Tibial artery (tissue), 4 donors: Measurements from ENCODE around the gene STRIT1.

ENCODE experiments used
- DNase-seq, 2 donors: peaks; one replicate each; pipeline ENCODE4 v3.0.0-alpha.2; 2019
- H3K27ac ChIP-seq, 2 donors: fragments of 200-600 bp; sonication (generic) in 1 of 2; 1 replicate in 1 of 2; 2 replicates in 1 of 2; pipeline ENCODE4 v1.5.1; 2018 to 2019; ENCODE audit warnings: mild to moderate bottlenecking in 1 of 2
- H3K27me3 ChIP-seq, 2 donors: fragments of 200-600 bp; sonication (generic) in 1 of 2; one replicate each; pipeline versions ENCODE4 v1.5.1 to v1.6.0; 2016 to 2019
- H3K36me3 ChIP-seq, 3 donors: fragments of 200-600 bp; sonication (generic) in 2 of 3; one replicate each; pipeline ENCODE4 v1.5.1; 2016 to 2019; ENCODE audit warnings: mild to moderate bottlenecking in 2 of 3
- H3K4me1 ChIP-seq, 4 donors: fragments of 200-600 bp; sonication (generic) in 2 of 4; 1 replicate in 3 of 4; 2 replicates in 1 of 4; pipeline ENCODE4 v1.5.1; 2016 to 2019
- H3K4me3 ChIP-seq, 2 donors: fragments of 200-600 bp; sonication (generic) in 1 of 2; 1 replicate in 1 of 2; 2 replicates in 1 of 2; pipeline ENCODE4 v1.5.1; 2018 to 2019; ENCODE audit warnings: mild to moderate bottlenecking in 2 of 2
- H3K9me3 ChIP-seq, 3 donors: fragments of 200-600 bp; sonication (generic) in 1 of 3; one replicate each; pipeline ENCODE4 v1.5.1; 2016 to 2019
- intact Hi-C: fragments of 100-400 bp; cut with DNase I; formaldehyde crosslinking; loops from one replicate; pipeline ENCODE4 v1.15.0; 2023; ENCODE audit warnings: low total_unique reads
- TF ChIP-seq, protein P1 (sequence below), 2 experiments: fragments of 200-600 bp in 1 of 2; fragments of 450-650 bp in 1 of 2; IDR thresholded peaks; one replicate each; pipeline ENCODE4 v1.5.1; 2017 to 2019; ENCODE audit warnings: antibody characterized with exemption in 2 of 2, mild to moderate bottlenecking in 1 of 2, moderate library complexity in 1 of 2

Gene STRIT1

DNA sequence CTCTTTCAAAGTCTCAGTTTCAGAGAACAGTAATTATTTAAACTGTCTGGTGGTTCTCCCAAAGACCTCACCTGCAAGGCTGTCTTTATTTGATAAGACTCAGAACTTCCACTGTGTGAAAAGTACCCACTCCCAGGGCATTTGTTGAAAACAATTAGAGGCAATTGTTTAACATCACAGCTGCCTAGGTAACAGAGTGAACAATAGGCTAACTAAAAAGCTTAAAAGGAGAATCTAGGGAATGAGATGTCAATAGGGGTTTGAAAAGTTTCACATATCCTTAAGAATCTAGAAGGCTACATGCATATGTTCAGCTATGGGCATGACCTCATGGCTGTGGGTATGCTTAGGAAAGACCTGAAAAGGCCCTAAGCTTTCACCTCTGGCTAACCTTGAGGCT, 2.9 kb upstream of the STRIT1 start:
- no peak overlapping the region for H3K4me3 ChIP-seq
- TF ChIP-seq, protein P1, sequence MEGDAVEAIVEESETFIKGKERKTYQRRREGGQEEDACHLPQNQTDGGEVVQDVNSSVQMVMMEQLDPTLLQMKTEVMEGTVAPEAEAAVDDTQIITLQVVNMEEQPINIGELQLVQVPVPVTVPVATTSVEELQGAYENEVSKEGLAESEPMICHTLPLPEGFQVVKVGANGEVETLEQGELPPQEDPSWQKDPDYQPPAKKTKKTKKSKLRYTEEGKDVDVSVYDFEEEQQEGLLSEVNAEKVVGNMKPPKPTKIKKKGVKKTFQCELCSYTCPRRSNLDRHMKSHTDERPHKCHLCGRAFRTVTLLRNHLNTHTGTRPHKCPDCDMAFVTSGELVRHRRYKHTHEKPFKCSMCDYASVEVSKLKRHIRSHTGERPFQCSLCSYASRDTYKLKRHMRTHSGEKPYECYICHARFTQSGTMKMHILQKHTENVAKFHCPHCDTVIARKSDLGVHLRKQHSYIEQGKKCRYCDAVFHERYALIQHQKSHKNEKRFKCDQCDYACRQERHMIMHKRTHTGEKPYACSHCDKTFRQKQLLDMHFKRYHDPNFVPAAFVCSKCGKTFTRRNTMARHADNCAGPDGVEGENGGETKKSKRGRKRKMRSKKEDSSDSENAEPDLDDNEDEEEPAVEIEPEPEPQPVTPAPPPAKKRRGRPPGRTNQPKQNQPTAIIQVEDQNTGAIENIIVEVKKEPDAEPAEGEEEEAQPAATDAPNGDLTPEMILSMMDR (IDR thresholded peaks at IDR 0.05) = no peak
- H3K27ac ChIP-seq = no peak overlapping the region
- DNase-seq = no peak
- H3K9me3 ChIP-seq = peaks cover 0 to 8% (median 6%) of the 10 kb centered on the region in 3 donors
- H3K36me3 ChIP-seq = no peaks in the 10 kb centered on the region
- no peaks in the 10 kb centered on the region for H3K27me3 ChIP-seq
- no peaks in the 10 kb centered on the region for H3K4me1 ChIP-seq
- intact Hi-C loops = no loop called here

DNA sequence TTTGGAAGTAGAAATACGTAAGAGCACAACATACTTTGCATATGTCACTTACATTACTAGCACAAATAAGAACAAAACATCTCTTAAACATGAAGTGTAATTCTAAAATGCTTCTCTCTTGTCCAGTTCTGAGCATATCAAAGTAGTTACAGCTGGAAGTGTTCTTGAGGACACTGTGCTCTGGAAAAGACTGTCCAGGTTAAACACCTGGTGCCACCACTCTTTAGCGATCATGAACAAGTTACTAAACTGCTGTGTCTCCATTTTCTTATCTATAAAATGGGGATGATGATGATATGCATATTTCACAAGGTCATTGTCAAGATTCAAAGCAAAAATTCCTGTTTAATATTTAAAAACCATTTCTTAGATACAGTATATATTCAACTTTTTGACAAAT, 790 bp downstream of the STRIT1 start:
- no peak for DNase-seq
- intact Hi-C loops = no loop called here
- TF ChIP-seq, protein P1 (IDR thresholded peaks at IDR 0.05) = no peak
- no peak overlapping the region for H3K4me3 ChIP-seq
- H3K36me3 ChIP-seq = no peaks in the 10 kb centered on the region
- no peaks in the 10 kb centered on the region for H3K27me3 ChIP-seq
- H3K4me1 ChIP-seq = no peaks in the 10 kb centered on the region
- H3K9me3 ChIP-seq = peaks cover 0 to 8% (median 5%) of the 10 kb centered on the region in 3 donors
- no peak overlapping the region for H3K27ac ChIP-seq

DNA sequence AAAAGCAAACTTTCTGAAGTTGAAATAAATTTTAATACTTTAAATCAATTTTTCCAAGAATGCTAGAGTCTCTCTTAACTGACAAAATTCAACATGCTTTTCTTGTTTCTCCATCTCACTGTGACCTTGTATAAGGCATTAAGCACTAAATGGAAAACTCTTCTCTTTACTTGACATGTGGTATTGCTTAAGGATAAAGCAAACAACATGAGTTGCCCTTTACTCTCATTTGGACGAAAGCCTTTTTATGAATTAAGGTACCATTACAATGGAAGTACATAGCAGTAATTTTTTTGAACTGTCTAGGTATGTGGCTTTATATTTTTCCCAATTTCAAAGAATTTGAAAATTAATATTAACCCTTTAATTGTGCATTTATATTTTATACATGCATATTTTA, 1.4 kb downstream of the STRIT1 start:
- no peak overlapping the region for H3K27ac ChIP-seq
- TF ChIP-seq, protein P1 (IDR thresholded peaks at IDR 0.05) = no peak
- no peak for DNase-seq
- no peaks in the 10 kb centered on the region for H3K27me3 ChIP-seq
- no peaks in the 10 kb centered on the region for H3K4me1 ChIP-seq
- intact Hi-C loops = no loop called here
- H3K36me3 ChIP-seq = no peaks in the 10 kb centered on the region
- peaks cover 0 to 8% (median 0%) of the 10 kb centered on the region in 3 donors for H3K9me3 ChIP-seq
- H3K4me3 ChIP-seq = no peak overlapping the region

DNA sequence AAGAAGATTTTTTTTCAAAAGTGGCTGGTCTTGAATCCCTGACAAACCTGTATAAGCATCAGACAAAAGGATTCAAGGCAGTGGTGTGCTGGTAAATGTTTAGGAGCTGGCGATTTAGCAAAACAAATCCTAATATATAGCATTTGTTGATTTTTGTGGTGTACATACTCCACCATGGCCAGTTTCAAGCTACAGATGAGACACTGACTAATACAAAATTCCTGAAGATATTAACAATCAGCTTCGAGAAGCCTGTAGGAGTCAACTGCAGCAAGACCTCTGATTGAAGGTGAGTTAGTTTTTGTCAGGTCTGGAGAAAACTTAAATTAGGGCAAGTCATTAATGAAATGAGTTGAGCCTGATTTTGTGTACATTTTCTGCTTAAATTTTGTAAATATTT, 6.7 kb downstream of the STRIT1 start:
- intact Hi-C loops = no loop called here
- Histone ChIP-seq H3K27ac (no peak overlapping the region), H3K4me1 (no peaks in the 10 kb centered on the region), H3K27me3 (no peaks in the 10 kb centered on the region), H3K4me3 (no peak overlapping the region), H3K36me3 (no peaks in the 10 kb centered on the region), H3K9me3 (no peaks in the 10 kb centered on the region)
- TF ChIP-seq, protein P1 (IDR thresholded peaks at IDR 0.05) = no peak
- DNase-seq = no peak

DNA sequence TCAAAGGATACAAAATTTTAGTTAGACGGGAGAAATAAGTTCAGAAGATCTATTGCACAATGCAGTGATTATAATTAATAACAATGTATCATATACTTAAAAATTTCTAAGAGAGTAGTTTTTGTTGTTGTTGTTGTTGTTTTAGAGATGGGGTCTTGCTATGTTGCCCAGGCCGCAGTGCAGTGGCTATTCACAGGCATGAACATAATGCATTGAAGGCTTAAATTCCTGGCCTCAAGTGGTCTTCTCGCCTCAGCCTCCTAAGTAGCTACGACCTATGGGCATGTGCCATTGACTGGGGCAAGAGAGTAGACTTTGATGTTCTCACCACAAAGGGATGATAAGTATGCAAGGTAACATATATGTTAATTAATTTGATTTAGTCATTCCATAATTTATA, 7.5 kb downstream of the STRIT1 start:
- TF ChIP-seq, protein P1 (IDR thresholded peaks at IDR 0.05) = no peak
- Histone ChIP-seq H3K9me3 (no peaks in the 10 kb centered on the region), H3K4me1 (no peaks in the 10 kb centered on the region), H3K4me3 (no peak overlapping the region), H3K27ac (no peak overlapping the region), H3K27me3 (no peaks in the 10 kb centered on the region), H3K36me3 (no peaks in the 10 kb centered on the region)
- intact Hi-C loops = no loop called here
- no peak for DNase-seq
